ENCODE results near the gene KCNK3.
"Not testable (repeated sequence)": the region's sequence is repeated elsewhere in the genome, so short reads cannot be mapped to it uniquely, and the experiment has no call there.

The KCNK3 gene

GRCh38 chr2:26692279-26692896 lies at the start of gene KCNK3:
TSS of gene KCNK3 (plus strand) at chr2:26692722. CDS start at chr2:26692876, 154 bp downstream.
- DNase-seq (ENCODE audit: low read depth) = no peak

GRCh38 chr2:26644188-26644835 lies 48.2 kb upstream of the KCNK3 start:
- no peak for DNase-seq (ENCODE audit: low read depth)

- no peak for DNase-seq (ENCODE audit: low read depth)
Measured at GRCh38 chr2:26645762-26646161, 46.8 kb upstream of the KCNK3 start.

- no peak for DNase-seq (ENCODE audit: low read depth)
Measured at GRCh38 chr2:26646986-26647672, 45.4 kb upstream of the KCNK3 start.

GRCh38 chr2:26647981-26648380 lies 44.5 kb upstream of the KCNK3 start:
- no peak for DNase-seq (ENCODE audit: low read depth)

- no peak for DNase-seq (ENCODE audit: low read depth)
Measured at GRCh38 chr2:26648516-26648915, 44.0 kb upstream of the KCNK3 start.

- DNase-seq (ENCODE audit: low read depth) = no peak
Measured at GRCh38 chr2:26649322-26649721, 43.2 kb upstream of the KCNK3 start.

GRCh38 chr2:26649992-26650712 lies 42.4 kb upstream of the KCNK3 start:
- DNase-seq (ENCODE audit: low read depth) = no peak

- no peak for DNase-seq (ENCODE audit: low read depth)
Measured at GRCh38 chr2:26650713-26651469, 41.6 kb upstream of the KCNK3 start.

- DNase-seq (ENCODE audit: low read depth) = no peak
Measured at GRCh38 chr2:26651470-26651771, 41.1 kb upstream of the KCNK3 start.

- DNase-seq (ENCODE audit: low read depth) = no peak
Measured at GRCh38 chr2:26651799-26652198, 40.7 kb upstream of the KCNK3 start.

- DNase-seq (ENCODE audit: low read depth) = no peak
Measured at GRCh38 chr2:26652361-26653041, 40.0 kb upstream of the KCNK3 start.

GRCh38 chr2:26653207-26654060 lies 39.1 kb upstream of the KCNK3 start:
- DNase-seq (ENCODE audit: low read depth) = no peak

GRCh38 chr2:26654061-26654340 lies 38.5 kb upstream of the KCNK3 start:
- no peak for DNase-seq (ENCODE audit: low read depth)

- DNase-seq (ENCODE audit: low read depth) = not testable (repeated sequence)
Measured at GRCh38 chr2:26655120-26655519, 37.4 kb upstream of the KCNK3 start.

GRCh38 chr2:26655611-26656195 lies 36.8 kb upstream of the KCNK3 start:
- DNase-seq (ENCODE audit: low read depth) = no peak

GRCh38 chr2:26657265-26657664 lies 35.3 kb upstream of the KCNK3 start:
- DNase-seq (ENCODE audit: low read depth) = no peak

- DNase-seq (ENCODE audit: low read depth) = no peak
Measured at GRCh38 chr2:26658691-26659346, 33.7 kb upstream of the KCNK3 start.

GRCh38 chr2:26660363-26660962 lies 32.1 kb upstream of the KCNK3 start:
- DNase-seq (ENCODE audit: low read depth) = no peak
